ENCODE data around the gene AKNA.

Gene AKNA

DNA sequence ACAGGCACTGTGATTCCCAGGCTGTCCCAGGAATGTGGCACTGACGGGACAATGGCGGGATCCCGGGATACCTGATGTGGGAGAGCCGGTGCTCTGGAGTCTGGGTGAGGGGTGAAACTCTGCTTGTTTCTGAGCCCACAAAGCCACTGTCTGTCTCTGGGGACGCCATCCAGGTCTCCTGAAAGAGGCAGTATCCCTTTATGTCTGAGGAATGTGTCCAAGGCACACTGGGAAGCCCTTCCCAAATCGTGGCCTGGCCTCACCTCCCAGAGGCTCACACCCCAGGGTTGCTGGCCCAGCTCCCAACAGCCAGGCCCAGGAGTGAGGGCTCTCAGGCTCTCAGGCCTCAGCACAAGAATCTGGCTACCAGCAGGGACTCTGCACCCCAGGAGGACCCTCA, 31.0 kb downstream of the AKNA start:
- no peak for DNase-seq

DNA sequence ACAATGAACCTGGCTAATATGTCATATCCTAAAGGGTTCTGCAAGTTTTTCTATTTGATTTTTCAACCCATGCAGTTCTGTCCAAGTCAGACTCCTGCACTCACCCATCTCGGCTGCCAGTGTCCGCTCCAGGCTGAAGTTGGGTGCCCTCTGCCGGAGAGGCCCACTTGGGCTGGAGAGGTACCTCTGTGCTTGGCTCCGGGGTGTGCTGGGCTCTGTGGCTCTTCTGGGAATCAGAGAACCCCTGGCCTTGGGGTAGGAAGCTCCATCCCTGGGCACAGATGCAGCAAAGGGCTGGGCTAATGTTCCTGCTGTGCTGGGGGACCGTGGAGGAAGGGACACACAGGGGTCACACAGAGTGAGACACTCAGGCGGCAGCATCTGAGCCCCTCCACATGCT, 32.0 kb downstream of the AKNA start:
- no peak for DNase-seq

GRCh38 chr9:114351932-114352331, 35.9 kb downstream of the AKNA start:
- DNase-seq, result no peak

GRCh38 chr9:114350636-114351401, 37.0 kb downstream of the AKNA start:
- no peak for DNase-seq

DNA sequence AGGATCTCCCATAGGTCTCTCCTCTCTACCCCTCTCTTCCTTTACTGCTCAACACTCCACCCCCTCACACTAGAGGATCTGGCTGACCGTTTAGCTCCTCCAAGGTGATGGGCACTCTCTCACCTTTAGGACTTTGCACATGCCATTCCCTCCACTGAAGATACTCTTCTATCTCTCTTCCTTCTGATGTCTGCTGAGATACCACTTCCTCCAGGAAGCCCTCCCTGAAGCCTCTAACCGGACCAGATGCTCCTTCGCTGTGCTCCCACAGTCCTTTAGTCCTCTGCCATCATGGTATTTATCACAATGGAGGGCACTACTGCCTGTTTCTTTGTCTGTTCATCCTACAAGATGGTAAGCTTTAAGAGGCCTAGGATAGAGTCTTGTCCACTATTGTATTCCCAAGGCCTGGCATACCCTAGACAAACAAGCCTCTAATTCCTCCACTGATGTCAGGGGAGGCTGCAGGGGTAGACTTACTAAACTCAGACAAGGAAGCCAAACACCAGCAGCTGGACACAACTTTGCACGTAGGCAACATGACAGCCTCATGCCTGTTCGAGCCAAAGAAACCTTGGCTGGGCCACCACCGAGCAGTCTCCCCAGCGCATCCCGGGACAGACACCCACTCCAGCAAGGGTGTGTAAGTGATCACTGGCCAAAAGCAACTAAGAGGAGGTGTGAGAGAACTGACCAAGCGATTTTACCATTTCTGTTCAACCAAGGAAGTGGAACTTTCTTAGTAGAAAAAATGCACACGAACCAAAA, 37.9 kb downstream of the AKNA start:
- DNase-seq, result no peak

GRCh38 chr9:114348906-114349482, 38.8 kb downstream of the AKNA start:
- DNase-seq, result no peak

GRCh38 chr9:114348261-114348905, 39.4 kb downstream of the AKNA start:
- DNase-seq, result no peak

DNA sequence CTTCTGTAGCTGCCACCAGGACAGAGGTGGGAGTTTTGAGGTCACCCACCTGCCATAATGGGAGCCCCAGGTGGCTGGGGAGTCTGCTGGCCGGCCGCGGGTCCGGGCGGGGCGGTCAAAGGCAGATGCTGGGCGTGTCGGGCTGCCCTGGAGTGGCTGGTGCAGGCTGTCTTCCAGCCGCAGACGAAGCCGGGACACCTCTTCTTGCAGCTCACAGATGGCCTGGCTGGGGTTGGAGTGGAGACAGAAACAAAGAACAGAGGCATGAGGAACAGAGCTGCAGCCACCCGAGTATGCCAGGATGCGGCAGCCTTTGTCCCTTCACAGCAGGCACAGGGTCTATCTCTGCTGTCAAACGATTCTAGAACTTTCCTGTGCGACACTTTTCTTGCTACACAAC, 40.1 kb downstream of the AKNA start:
- no peak for DNase-seq

DNA sequence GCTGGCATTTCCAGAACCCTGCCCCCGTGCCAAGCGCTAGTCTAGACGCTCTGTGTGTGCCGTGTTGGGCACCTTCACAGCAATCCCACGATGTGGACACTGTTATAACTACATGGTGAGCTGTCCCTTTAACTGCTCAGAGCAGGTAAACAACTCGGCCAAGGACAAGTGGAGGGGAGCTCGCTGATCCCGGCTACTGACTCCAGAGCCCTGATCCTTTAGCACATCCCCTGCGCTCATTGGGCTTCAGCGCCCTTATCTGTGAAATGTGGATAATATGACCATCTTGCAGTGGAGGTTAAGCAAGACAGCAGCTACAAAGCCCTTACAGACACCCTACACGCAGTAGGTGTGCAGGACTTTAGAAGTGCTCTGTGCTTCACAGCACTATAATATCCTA, 41.6 kb downstream of the AKNA start:
- DNase-seq, result no peak

DNA sequence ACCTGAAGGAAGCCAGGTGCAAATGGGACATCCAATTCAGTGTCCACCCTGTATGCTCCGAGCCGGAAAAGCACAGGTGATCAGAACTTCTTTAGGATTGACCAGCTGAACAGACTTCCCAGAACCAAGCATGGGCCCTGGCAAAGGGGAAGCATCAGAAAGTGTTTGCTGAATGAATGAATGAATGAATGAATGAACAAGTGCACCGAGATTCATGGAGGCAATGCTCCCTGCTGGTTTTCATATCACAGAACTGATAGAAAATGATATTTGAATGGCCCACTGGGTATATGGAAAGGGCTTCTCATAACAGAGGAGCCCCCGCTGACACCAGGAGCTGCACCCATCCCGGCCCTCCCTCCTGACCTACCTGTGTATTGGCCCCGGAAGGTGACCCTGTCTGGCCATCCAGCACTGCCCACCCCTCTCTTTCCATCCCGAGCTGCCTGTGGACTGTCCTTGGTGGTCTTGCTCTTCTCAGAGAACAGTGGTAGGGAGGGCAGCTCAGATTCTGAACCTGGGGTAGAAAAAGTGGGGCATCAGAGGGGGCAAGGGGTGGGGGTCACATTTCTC, 42.2 kb downstream of the AKNA start:
- no peak for DNase-seq

GRCh38 chr9:114344692-114345091, 43.1 kb downstream of the AKNA start:
- DNase-seq, result no peak

- no peak for DNase-seq
Measured at GRCh38 chr9:114344188-114344566, 43.6 kb downstream of the AKNA start.

- DNase-seq, result no peak
Measured at GRCh38 chr9:114343471-114344187, 44.2 kb downstream of the AKNA start.

DNA sequence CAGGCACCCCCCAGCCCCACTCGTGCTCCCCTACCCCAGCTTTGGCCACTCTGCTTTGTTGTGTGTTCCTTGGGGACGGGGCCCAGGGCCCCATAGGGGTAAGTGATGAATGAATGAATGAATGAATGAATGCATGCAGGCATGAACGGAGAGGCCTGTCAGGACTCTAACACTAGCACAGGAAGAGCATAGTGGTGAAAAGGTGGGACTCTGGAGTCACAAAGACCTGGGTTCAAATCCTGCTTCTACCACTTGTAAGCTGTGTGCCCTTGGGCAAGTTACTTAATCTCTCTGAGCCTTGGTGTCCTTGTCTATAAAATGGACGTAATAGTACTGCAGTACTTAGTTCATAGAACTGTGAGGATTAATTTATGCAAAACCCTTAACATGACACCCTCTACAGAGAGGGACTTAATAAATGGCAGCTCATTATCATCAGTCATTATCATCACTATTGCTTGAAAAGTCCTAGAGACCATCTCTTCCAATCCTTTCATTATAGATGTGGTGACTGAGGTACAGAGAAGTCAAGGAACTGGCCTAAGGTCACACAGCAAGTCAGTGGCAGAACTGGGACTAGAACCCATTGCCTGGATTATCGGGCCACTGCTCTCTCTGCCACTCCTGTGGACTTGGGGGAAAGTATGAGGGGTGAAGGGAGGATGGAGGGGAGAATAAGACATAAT, 44.9 kb downstream of the AKNA start:
- DNase-seq, result no peak

DNA sequence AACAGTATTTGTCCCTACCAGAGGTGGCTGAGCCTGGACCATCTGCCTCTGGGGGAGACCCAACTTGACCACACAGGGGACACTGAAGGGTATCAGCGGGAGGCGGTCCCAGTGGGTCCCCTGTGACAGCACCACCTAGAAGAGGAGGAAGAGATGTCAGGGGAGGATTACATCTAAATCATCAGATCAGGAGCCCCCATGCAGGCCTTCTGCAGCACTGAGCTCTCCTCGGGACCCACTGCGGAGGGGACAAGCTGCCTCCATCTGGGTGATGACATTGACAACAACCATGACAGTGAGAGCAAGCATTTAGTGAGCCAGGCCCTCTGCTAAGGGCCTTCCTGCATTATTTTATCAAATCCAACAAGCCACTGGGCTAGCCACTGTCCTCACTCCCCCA, 45.8 kb downstream of the AKNA start:
- DNase-seq, result no peak

GRCh38 chr9:114341152-114341830, 46.5 kb downstream of the AKNA start:
- no peak for DNase-seq

DNA sequence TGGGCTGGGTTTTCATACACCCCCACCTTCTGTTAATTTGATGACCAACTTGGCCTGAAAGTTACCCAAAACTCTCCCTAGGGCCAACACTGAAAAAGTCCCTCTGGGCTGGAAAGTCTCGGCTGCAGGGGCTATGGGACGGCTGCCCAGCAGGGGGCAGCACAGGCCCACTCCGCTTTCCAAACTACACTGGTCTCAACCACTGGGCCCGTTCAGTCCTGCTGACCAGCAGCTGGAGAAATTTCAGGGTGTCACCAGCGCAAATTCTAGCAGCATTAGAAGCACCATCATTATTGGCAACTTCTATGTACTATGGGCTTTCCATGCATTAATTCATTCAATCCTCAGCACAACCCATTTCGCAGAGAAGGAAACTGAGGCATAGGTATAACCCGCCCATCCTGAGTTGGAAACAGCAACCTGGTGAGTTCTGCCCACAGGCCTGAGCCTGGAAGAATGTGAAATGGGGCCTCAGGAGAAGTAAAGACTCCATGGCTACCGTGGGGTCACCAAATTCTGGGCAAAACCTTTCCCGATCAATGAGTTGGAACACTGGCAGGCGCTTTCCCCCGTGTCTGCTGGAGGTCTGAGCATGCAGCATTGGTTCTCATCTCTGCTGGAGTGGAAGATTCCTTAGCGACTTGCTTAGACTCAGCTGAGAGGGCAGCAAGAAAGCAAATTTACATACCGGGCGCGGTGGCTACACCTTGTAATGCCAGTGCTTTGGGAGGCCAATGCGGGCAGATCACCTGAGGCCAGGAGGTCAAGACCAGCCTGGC, 48.5 kb downstream of the AKNA start:
- DNase-seq, result peak; percentile 12

DNA sequence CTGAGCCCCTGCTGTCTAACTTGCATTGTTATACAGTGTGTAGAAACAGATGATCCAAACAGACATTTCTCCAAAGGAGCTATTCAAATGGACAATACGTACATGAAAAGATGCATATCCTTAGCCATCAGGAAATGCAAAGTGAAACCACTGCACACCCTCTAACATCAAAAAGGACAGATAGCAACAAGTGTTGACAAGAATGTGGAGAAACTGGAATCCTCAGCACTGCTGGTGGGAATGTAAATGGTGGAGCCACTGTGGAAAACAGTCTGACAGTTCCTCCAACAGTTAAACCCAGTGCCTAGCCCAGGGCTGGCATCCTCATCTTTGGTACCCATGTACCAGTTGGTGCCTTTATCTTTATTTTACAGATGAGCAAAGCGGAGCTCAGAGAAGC, 49.6 kb downstream of the AKNA start:
- no peak for DNase-seq

DNA sequence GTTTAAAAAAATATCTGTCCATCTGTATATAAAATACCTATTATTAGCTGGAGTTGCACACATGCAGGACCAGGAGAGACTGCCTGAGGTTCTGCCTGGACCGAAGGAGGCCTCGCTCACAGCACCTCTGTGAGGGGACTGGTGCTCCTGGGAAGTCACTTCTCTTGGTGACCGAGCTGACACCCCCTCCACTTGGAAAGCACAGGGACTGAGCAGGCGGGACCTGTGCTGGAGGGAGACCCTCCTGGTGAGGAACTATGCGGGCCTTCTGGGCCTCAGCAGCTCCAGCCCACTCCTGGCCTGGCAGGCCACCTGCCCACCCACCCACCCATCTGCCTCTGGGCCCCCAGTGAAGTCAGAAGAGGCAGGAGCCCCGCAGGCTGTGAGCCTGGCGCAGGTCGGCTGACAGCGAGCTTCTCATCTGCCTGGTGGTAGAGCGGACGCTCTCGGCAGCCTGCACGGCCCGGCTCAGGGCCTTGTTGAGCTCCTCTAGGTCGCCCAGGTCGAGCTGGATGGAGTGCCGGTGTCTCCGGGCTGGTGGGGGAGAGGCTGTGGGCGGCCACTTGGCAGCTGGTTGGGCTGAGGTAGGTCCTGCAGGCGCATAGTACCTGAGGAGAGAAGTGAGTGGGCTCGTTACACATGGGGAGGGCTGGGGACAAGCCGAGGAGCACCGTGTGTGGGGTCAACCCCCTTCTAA, 50.9 kb downstream of the AKNA start:
- no peak for DNase-seq

- DNase-seq, result no peak
Measured at GRCh38 chr9:114336157-114336556, 51.6 kb downstream of the AKNA start.

Data from COR-L47 (cell line).